ENCODE data around the gene LASP1NB.
A peak's percentile ranks its signal among the peaks of the same experiment; 100 is the strongest.

The LASP1NB gene

GRCh38 chr17:38897671-38898290 is 27.6 kb upstream of the LASP1NB start:
- Histone ChIP-seq H3K14ac (replicated peaks; ENCODE audit: low read depth, low read length) (0 out of 2 replicates have a peak overlapping the region, but pooled peaks have one; percentile 7), H3K27ac (ENCODE audit: insufficient read depth, low read length) (0 out of 2 replicates have a peak overlapping the region, but pooled peaks have one; percentile 1), H3K18ac (ENCODE audit: low read depth, low read length) (no peak overlapping the region), H4K8ac (ENCODE audit: low read depth in 2 of 2, low read length in 2 of 2) (no peak overlapping the region; a peak in 1 of 4 replicates), H3K4me2 (ENCODE audit: low read depth, low read length) (no peak overlapping the region), H3K4me3 (ENCODE audit: insufficient read depth, low read depth, low read length) (no peak overlapping the region), H3K4ac (ENCODE audit: low read depth, low read length) (no peak overlapping the region; the same call in 1 of the 2 replicates), H2BK5ac (ENCODE audit: low read depth, low read length, poor library complexity, severe bottlenecking) (no peak overlapping the region), H3K9me1 (ENCODE audit: insufficient read depth, low read length) (peaks cover 19% of the 10 kb centered on the region), H2BK15ac (ENCODE audit: low read depth, low read length) (no peak overlapping the region), H3K27me3 (ENCODE audit: control insufficient read depth, insufficient read depth, low read length) (no peaks in the 10 kb centered on the region), H3K36me3 (ENCODE audit: control insufficient read depth, insufficient read depth, low read length) (peaks cover 70% of the 10 kb centered on the region), H4K91ac (ENCODE audit: insufficient read depth, low read depth, low read length) (no peak overlapping the region), H3K4me1 (ENCODE audit: control insufficient read depth, insufficient read depth, low read length) (peaks cover 35% of the 10 kb centered on the region), H4K5ac (ENCODE audit: low read depth, low read length) (no peak overlapping the region), H2AK9ac (replicated peaks; ENCODE audit: low read depth, low read length, poor library complexity) (no peak overlapping the region), H3K9me3 (ENCODE audit: control insufficient read depth, insufficient read depth, low read length) (no peaks in the 10 kb centered on the region), H2AK5ac (ENCODE audit: low read depth, low read length) (no peak overlapping the region), H3K79me1 (ENCODE audit: low read depth in 1 of 2, low read length in 2 of 2) (peaks cover 43 to 93% of the 10 kb centered on the region in 2 experiments), H2BK20ac (ENCODE audit: low read depth, low read length) (no peak overlapping the region), H3K9ac (ENCODE audit: low read depth, low read length) (no peak overlapping the region), H3K56ac (ENCODE audit: extremely low read depth, insufficient read depth, low read length) (no peak overlapping the region), H2BK120ac (ENCODE audit: low read depth, low read length) (no peak overlapping the region), H4K20me1 (ENCODE audit: insufficient read depth, low read length) (peaks cover 97% of the 10 kb centered on the region), H3K23ac (ENCODE audit: low read depth, low read length) (0 out of 2 replicates have a peak overlapping the region, but pooled peaks have one; percentile 31), H2AFZ (replicated peaks; ENCODE audit: low read length, poor library complexity) (peak overlapping the region; percentile 19)
- ChIA-PET POLR2A (ENCODE audit: unreplicated experiment) (no interaction called here), CTCF (no interaction called here)
- dilution Hi-C loops (cut with HindIII; ENCODE audit: low sequenced_read_pairs, unreplicated experiment): no loop called here
- WGBS, 2 experiments (ENCODE audit: extremely low coverage in 2 of 2, insufficient read length in 1 of 2): 95% methylated on average over 7 of the region's 12 CpGs; no CpG with 5 or more reads in 1 of the 2 experiments
- TF ChIP-seq RAD21 (IDR thresholded peaks at IDR 0.05; ENCODE audit: low read length) (no peak), POLR2A (IDR thresholded peaks at IDR 0.05; ENCODE audit: low read depth, low read length) (no peak), FOS (IDR thresholded peaks at IDR 0.05; ENCODE audit: low read depth, low read length) (no peak), RCOR1 (IDR thresholded peaks at IDR 0.05; ENCODE audit: insufficient replicate concordance, low read length) (no peak), NFE2L2 (IDR thresholded peaks at IDR 0.05; ENCODE audit: low read depth, low read length) (no peak)
- TF ChIP-seq, protein P1, sequence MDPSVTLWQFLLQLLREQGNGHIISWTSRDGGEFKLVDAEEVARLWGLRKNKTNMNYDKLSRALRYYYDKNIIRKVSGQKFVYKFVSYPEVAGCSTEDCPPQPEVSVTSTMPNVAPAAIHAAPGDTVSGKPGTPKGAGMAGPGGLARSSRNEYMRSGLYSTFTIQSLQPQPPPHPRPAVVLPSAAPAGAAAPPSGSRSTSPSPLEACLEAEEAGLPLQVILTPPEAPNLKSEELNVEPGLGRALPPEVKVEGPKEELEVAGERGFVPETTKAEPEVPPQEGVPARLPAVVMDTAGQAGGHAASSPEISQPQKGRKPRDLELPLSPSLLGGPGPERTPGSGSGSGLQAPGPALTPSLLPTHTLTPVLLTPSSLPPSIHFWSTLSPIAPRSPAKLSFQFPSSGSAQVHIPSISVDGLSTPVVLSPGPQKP (IDR thresholded peaks at IDR 0.05; ENCODE audit: borderline replicate concordance, low read depth, low read length): no peak
- ATAC-seq (ENCODE audit: low read depth) (no peak), DNase-seq (no peak)
- BruUV-seq (replicated peaks): no TSS peak
- in situ Hi-C loops (cut with MboI; ENCODE audit: low sequenced_read_pairs): no loop called here
- intact Hi-C loops (cut with micrococcal nuclease): no loop called here

Measured in IMR-90 (cell line).